Measurements from ENCODE around the gene CDC37.

GRCh38 chr19:10416380-10417257, 13.3 kb upstream of the CDC37 start:
- peak; percentile 80 to 99 (median 92) for TF ChIP-seq CTCF (IDR thresholded peaks at IDR 0.05 in 2 of 3, conservative IDR thresholded peaks at IDR 0.05 in 1 of 3; ENCODE audit: borderline replicate concordance in 1 of 3, insufficient read depth in 1 of 3, low read depth in 2 of 3, low read length in 2 of 3)
- no peak for TF ChIP-seq POLR2A (IDR thresholded peaks at IDR 0.05; ENCODE audit: borderline replicate concordance, extremely low read depth, insufficient read depth, insufficient read length)
- TF ChIP-seq POLR2AphosphoS5 (IDR thresholded peaks at IDR 0.05; ENCODE audit: low read depth, low read length), result no peak; the same call in 1 of the 2 replicates
- TF ChIP-seq ELF1 (IDR thresholded peaks at IDR 0.05; ENCODE audit: borderline replicate concordance, low read depth), result no peak
- TF ChIP-seq ZNF274 (IDR thresholded peaks at IDR 0.05; ENCODE audit: low read depth, low read length), result no peak
- TF ChIP-seq SP1 (IDR thresholded peaks at IDR 0.05; ENCODE audit: low read depth), result peak; percentile 78
- no peak for TF ChIP-seq EZH2phosphoT487 (IDR thresholded peaks at IDR 0.05; ENCODE audit: borderline replicate concordance)
- no peak for TF ChIP-seq EZH2 (IDR thresholded peaks at IDR 0.05)
- TF ChIP-seq MAX (IDR thresholded peaks at IDR 0.05), result no peak
